Right forelimb (tissue), 1 donor: ENCODE measurements around the gene CCDC80.

Experiments
- DNase-seq: peaks from one replicate; pipeline ENCODE4 v3.0.0-alpha.2; 2018

The CCDC80 gene, protein sequence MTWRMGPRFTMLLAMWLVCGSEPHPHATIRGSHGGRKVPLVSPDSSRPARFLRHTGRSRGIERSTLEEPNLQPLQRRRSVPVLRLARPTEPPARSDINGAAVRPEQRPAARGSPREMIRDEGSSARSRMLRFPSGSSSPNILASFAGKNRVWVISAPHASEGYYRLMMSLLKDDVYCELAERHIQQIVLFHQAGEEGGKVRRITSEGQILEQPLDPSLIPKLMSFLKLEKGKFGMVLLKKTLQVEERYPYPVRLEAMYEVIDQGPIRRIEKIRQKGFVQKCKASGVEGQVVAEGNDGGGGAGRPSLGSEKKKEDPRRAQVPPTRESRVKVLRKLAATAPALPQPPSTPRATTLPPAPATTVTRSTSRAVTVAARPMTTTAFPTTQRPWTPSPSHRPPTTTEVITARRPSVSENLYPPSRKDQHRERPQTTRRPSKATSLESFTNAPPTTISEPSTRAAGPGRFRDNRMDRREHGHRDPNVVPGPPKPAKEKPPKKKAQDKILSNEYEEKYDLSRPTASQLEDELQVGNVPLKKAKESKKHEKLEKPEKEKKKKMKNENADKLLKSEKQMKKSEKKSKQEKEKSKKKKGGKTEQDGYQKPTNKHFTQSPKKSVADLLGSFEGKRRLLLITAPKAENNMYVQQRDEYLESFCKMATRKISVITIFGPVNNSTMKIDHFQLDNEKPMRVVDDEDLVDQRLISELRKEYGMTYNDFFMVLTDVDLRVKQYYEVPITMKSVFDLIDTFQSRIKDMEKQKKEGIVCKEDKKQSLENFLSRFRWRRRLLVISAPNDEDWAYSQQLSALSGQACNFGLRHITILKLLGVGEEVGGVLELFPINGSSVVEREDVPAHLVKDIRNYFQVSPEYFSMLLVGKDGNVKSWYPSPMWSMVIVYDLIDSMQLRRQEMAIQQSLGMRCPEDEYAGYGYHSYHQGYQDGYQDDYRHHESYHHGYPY

GRCh38 chr3:112640930-112641801, at the start of gene CCDC80:
Gene CCDC80 (minus strand): TSS chr3:112641143. CDS start chr3:112639905, 1,238 bp downstream.
- DNase-seq, result no peak

DNA sequence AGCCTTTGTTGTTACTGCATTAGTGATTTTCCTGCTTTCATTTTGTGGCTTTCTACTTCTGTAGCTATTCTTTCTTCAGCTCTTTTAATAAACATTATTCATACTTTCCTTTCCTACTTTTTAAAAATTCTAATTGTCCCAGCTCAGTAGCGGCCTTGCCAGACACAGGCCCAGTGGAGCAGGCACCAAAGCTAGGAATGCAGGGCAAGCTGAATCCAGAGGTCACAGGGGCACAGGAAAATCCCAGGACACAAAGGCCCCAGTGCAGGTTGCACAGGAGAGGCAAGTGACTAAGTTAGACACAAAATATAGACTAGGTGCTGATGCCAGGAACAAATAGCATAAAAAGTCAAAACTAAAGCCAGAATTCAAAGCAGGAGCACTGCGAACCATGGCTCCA, 49.0 kb upstream of the CCDC80 start:
- no peak for DNase-seq

DNA sequence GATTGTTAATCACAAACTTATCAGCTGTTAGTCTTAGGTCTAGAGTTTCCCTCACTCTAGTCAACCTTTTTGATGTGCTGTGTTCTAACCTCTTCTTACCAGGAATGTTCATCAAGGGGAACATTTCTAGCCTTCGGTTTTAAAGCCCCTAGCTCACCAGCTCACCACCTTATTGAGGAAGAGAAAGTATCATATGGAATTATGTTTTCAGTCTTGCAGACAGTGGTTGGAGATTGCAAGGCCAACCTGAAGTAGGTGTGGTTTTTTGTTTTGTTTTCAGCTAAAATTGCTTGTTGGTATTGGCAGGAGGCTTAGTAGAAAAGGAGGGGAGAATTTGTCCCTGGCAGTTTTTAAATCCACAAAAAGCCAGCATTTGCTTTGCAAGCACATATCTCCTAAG, 48.4 kb upstream of the CCDC80 start:
- no peak for DNase-seq

DNA sequence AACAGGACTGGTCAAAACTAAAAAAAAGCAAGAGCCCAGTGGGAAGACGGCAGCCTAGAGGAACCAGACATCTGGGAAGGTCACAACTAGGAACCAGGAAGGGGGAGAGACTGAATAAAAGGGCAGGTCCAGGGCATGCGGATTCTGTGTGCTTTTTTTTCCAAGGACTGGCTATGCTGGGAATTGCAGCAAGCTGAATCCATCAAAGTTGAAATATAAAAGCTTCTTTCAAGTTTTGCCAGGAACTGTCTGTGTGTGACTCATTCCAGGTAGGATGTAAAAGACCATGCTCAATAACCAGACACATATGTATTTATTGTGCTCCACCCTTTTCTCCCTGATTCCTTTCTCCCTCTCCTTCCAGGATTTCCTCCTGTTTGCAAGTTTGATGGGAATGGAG, 47.9 kb upstream of the CCDC80 start:
- DNase-seq, result no peak

DNA sequence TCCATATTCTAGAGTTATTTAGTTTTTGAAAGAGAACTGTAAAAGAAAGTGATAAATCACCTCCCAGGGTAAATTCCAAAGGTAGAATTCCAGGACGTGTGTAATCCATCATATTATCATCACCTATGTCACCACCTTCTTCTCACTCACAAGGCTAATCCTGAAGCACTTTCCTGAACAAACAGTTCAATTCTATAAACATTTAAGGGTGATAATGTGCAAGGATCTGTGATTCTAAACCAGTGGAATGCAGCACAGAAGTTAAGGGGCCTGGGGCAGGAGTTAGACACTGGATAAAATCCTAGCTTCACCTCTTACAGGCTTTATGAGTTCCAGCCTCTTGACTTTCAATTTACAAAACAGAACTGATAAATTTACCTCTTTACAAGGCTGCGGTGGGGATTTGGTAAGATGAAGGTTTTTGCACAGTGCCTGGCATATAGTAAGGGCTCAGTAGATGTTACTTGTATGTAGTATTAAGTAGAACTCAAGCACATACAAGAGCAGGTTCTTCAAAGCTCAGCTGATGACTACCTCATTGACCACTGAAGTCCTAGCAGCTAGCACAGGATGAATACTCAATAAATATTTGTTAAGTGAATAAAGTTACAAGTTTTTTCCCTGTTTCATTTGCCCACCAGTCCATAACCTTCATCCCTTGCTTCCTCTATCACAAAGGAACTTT, 47.3 kb upstream of the CCDC80 start:
- no peak for DNase-seq

GRCh38 chr3:112687616-112688015, 46.7 kb upstream of the CCDC80 start:
- no peak for DNase-seq

- DNase-seq, result no peak
Measured at GRCh38 chr3:112687211-112687610, 46.3 kb upstream of the CCDC80 start.

DNA sequence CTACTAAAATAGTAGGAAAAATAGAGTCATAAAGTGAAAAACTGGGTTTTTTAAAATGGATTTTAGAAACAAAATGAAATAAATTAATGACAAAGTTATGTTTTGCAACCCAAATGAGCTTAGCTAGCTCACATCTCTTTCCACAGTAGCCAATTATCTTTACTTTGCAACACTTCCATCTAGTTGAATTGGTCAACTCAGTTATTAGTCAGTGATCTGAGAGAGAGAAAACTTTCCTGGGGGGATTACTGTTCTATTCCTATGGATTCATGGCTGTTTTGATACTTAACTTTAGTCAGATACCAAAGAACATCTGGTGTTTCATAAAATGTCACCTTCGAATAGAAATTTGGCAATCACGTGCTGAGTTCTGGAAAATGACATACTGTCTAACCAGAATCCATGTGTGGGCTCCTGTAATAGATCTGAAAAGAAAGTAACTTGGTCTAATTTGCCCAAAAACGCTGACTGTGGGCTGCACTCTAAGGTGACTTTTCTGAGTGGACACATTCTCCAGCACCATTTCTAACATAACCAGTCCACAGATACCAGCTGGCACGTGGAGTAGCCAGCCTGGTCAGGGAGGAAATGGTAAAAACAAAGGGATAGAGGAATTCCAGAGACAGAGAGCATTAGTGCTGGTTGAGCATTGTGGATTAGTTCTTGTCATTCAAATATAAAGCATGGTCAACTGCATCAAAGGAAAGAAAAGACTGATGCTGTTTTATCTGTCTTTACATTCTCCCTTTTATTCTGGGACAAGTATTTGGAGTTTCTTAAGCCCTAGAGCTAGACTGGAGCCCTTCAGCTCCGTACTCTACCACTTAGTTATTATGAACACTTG, 45.2 kb upstream of the CCDC80 start:
- no peak for DNase-seq

DNA sequence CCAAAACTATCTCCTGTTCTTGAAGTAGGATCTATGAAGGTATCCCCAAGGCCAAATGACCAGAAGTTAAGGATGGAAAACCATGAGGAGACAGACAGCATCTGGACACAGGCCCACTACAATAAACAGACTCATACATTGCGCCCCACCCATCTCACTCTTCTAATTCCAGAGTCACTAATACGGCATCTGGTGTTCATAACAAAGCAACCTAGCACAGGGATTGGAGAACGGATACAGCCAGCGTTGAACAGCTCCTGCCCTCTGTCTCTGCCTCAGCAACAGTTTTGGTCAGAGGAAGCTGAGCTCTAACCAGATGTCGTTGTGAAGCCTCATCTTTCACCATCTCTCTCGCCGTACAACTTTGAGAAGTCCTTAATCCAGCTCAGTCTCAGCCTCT, 44.5 kb upstream of the CCDC80 start:
- no peak for DNase-seq

GRCh38 chr3:112682361-112682760, 41.4 kb upstream of the CCDC80 start:
- DNase-seq, result no peak

DNA sequence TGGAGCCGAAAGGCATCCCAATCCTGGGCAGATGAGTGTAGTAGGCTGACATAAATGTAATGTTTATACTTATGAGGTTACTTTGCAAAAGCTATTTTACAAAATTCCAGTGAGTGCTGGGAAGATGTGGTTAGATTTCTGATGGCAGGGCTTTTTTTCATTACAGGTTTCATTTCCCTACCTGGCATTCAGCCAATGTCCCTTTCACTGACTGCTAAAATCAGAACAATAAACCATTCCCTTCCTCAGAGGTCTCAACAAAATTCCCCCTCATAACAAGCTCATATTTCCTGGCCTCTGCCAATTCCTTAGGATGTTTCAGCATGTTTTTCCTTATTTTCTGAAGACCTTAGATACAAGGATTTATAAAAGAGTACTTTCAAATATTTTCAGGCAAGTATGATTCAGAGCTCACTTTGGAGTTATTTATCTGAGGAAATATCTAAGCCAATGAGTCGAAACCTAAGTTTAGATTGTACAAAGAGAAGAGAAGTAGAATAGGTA, 40.9 kb upstream of the CCDC80 start:
- no peak for DNase-seq

DNA sequence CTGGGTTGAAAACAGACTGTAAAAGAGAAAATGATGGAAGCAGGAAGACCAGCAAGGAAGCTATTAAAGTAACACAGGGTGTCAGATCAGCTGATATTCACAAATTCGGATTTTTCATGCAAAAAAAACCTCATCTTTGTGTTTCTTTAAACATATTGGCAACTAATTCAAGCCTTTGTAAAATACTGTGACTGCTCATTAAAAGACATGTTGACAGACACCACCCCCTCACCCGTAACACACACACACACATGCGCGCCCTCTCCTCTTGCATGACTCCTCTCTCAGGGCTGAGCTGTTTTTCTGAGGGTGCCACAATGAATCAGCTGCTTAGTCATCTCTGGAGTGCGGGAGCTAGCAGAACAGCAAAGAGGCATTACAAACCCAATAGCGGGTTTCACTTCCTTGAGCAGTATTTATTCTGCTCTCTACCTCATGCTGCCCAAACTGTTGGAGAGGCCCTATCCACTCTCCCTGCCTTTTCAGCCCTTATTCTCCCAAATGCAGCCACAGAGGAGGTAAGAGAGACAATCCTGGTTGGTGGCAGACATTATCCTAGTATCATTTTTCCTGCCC, 35.8 kb upstream of the CCDC80 start:
- no peak for DNase-seq

DNA sequence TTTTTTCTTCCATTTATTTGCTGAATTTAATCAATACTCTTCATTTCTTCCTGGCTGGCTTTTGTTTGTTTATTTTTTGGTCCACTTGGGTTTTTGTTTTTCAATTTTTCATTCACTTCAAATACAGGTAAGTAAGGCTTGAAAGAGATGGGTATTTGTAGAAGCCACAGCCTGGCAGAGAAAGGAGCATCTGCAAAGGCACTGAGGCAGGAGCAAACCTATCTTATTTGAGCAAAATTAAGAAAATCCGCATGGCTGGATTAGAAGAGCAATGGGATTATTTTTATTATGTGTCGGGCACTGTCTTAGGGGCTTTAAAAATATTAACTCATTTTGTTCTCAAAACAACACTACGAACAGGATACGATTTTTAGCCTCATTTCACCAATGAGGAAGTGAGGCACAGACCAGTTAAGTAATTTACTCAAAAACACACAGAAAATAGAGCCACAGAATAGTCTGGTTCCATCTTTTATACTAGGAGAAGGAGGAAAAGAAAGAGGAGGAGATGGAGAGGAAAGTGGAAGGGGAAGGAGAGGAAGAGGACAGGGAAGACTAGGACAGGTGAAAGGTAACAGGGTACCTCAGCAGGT, 35.1 kb upstream of the CCDC80 start:
- DNase-seq, result no peak

DNA sequence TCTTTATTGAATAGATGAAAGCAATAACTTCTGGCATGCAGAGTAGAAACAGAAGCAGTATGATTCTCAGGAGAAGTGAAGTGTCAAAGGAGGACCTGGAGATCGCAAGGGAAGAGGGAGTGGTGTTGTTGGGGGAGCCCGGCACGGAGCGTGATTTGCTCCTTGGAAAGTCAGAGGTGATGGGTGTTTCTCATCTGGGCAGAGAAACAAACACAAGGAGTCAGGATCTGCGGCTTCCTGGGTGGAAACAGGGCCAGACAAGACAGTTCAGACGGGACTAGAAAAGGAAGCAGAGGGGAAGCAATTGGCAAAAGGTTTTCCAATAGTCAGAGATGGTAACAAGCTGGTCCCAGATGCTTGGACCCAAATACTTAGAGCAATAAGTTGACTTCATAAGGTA, 34.4 kb upstream of the CCDC80 start:
- no peak for DNase-seq

DNA sequence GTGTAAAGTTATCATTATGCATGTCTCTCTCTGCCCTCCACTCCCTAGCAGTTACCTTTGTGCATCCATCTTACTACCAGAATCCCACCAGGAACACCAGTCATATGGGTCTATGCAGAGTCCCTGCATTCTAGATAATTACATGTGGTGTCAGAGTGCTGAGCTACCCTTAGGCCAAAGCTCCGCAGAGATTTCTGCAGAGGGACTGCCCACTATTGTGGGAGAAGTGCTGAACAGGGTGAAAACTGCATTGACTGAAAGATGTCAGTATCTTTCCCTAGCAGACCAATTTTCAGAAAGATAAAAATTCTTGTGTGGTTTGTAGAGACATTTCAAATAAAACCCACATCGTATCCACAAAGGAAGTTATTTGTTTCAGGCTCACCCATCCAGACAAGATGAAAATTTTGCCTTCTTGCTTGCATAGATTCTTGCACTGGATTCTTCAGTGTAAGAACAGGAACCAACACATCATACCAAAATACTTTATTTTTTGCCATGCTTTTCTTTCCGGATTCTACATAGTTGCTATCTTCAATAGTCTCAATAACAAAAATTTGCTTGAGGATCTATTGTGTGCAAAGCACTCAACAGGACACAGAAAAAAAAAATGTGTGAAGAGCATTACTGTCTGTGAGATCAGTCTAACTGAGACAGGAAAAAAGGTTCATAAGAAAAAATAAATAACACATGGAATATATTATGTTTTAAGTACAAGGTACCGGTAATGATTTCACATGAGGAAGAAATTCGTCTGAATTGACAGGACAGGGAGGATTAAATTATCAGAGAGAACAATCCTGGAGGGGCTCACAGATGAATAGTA, 32.0 kb upstream of the CCDC80 start:
- DNase-seq, result no peak

GRCh38 chr3:112671930-112672715, 31.2 kb upstream of the CCDC80 start:
- no peak for DNase-seq

- DNase-seq, result no peak
Measured at GRCh38 chr3:112670824-112671223, 29.9 kb upstream of the CCDC80 start.

GRCh38 chr3:112667599-112667998, 26.7 kb upstream of the CCDC80 start:
- DNase-seq, result no peak
